Brain pericyte (primary cell): ENCODE data around the gene ESF1.
"Not testable (repeated sequence)": the region's sequence is repeated elsewhere in the genome, so short reads cannot be mapped to it uniquely, and the experiment has no call there.

Experiments used
- DNase-seq: peaks from one replicate; pipeline ENCODE4 v3.0.0-alpha.2; 2012; ENCODE audit warnings: low read depth, low spot score

Gene ESF1

DNA sequence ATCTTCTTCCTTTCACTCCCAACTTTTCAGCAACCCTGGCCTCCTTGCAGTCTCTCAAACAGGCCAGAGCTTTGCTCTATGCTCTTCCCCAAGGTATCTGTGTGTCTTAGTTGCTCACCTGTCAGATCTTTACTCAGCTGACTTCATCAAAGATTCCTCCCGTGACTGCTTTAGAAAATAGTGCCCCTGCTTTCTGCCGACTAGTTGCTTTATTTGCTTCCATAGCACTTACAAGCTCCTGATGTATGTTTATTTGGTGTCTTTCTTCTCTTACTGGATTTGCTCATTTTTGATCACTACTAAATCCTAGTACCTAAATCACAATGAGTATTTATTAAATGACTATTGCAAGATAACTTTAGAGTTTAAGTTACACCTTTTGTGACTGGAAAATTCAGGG is 6.0 kb upstream of the ESF1 start:
- no peak for DNase-seq

DNA sequence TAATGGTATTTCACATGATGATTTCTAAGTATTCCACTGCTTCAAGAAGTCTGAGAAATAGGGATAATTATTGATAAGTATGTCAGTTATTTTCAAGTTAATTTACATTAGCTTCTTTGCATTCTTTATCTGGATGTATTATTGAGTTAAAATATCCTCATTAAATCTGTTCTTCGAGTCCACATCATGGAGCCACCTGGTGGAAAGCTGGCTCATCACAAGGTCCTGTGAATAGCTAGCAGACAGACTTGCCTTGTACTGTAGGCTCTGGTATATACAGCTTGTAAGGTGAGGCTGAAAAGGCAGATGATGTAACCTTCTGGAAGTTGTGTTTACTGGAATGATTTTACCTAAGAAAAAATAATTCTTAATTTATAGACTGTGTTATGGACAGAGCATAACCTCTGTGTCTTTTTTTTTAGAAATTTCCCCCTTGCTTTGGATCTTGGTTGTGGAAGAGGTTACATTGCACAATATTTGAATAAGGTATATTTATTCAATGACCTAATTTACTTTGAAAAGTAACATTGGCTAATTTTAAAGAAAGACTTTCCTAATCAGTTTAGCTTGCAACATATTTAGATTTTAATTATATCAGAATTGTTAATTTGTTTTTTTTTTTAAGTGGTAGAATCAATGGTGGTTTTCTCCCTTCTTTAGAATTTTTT is 3.6 kb upstream of the ESF1 start:
- DNase-seq = peak; percentile 12

DNA sequence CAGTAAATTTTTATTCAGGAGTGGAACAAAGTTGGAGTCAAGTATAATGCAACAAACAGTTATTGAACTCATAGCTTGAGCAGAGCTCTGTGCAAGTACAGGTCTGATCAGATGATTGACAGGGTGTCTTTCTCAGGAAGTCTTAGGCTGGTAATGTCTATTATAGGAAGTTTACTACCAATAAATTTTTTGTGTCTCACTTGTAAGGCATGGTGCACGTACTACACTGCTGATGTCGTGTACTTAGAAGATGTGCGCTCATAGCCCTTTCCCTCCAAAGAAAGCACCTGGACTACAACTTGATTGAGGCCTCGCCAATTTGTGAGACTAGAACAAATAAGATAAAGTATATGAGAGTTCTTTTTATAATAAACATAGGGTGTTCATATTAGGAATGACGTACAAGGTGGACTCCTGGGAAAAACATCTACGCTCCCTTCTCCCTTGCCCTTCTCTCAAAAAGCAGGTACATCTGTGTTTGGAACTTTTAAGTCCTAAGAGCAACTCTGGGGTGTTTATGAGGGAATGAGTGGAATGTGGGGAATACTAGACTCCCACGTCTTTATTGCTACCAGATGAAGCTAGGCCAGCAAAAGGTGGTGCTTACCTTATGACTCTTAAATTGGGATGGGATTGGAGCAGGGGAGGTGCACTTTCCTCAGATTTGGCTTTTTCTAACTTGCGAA is 1.6 kb upstream of the ESF1 start:
- no peak for DNase-seq

DNA sequence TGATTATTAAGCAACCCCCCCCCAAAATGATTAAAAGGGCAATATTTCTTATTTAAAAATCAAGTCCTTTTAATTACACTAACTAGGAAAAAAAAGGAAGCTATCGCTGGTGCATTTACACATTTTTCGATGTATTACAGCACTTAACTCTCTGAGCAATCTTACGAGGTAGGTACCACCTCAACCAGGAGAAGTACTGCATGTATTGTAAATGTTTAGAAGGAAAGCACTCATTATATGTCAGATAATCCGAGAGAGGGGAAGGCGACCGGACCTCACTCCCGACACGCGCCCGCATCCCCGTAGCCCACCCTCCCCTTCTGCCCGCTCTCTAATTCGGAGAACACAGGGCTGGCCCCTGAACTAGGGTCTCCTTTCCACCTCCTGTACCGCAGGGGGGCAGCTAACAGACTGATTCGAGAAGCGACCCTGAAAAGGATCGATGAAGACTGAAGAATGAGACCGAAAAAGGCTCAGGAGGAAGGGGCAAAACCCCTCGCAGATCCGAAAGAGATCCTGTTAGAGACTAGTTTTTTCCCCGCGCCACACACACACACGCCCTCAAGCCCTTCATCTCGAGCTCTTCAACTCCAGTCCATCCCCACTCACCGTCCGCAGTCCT is 337 bp downstream of the ESF1 start:
- no peak for DNase-seq

DNA sequence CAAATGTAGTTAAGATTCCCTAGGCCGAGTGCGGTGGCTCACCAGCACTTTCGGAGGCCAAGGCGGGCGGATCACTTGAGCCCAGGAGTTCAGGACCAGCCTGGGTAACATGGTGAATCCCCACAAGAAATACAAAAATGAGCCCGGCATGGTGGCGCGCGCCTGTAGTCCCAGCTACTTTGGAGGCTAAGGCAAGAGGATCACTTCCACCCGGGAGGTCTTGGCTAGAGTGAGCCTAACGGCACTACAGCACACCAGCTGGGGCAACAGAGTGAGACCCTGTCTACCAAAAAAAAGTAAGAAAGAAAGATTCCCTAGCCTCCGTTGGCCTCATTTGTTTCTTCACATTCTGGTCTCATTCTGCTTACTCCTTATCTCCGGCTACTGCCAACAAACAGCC is 1.2 kb downstream of the ESF1 start:
- no peak for DNase-seq

DNA sequence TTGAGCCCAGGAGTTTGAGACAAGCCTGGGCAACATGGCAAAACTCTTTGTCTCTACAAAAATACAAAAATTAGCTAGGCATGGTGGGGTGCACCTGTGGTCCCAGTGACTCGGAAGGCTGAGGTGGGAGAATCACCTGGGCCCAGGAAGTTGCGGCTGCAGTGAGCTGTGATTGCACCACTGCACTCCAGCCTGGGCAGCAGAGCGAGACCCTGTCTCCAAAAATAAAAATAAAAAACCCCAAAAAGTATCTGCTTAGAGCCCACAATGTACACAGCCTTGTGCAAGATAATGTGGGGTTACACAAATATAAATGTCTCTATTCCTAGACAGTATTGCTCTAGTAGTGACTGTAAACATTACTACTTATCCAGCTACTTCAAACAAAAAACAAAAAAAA is 5.9 kb downstream of the ESF1 start:
- no peak for DNase-seq

DNA sequence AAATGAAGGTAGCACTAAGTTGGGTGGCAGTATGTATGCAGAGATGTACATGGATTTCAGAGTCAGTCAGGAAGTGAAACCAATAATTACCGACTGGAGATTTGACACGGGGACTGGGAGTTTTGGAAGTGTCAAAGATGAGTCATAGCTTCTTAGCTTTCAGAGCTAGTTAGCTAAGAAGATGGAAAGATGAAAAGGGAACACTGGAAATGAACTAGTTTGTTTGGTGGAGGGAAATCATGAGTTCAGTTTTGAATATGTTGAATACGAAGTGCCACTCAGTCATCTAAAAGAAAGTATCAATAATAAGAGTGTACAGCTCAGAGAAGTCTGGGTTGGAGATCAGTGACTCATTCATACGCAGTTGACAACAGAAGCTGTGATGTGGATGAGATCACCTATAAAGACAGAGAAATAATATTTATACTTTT is 7.5 kb downstream of the ESF1 start:
- DNase-seq = no peak

DNA sequence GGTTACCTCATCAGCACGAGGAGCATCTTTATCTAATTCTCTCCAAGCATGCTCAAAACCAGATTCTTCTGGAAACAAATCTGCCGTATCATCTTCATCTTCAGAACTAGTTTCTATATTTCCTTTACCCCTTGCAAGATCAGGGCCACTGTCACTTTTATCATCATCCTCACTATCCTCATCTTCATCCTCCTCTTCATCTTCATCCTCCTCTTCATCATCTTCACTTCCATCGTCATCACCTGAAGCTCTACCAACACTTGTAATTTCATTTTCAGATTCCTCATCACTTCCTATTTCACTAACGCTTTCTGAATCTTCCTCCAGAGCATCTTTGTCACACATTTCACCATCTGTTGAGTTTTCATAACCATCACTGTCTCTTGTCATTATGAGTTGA is 8.9 kb downstream of the ESF1 start:
- no peak for DNase-seq

DNA sequence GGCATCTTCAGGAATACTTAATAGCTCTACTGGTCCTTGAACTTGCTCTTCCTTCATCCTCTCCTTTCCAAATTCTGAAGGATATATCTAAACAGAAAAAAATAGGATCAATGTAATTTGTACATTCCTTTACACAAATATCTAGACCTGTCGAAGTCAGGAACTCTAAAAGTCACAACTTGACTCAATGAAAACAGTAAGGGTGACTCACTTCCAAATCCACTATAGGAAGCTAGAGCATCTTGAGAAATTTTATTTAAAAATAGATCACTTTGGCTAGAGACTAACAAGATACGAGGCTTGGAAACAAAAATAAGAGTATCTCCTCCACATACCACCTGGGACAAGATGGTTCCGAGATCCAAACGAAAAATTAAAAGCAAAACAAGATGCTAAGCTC is 12.2 kb downstream of the ESF1 start:
- DNase-seq = no peak

DNA sequence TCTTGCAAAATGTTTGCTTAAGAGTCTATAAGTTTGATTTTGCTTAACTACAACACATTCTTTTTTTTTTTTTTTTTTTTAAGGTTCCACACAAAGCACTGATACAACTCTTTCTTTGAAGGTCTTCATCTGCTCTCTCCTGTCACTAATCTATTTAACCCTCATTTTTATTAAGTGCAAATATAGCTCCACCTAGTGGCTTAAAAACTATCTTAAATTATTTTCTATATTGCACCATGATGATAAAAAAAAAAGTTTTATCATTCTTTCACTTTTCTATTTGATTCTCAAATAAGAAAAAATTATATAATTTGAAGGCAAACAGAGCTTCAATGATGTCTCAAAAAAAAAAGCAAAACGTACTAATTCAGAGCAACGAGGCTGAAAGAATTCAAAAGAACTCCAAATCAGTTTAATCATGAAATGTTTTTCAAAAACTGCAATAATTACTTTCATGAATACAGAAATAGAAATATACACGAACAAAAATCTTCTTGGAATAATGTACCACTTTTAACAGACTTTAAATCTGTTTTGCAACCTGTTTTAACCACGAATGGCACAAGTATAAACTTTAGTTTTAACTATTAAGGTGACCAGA is 12.8 kb downstream of the ESF1 start:
- DNase-seq = no peak

DNA sequence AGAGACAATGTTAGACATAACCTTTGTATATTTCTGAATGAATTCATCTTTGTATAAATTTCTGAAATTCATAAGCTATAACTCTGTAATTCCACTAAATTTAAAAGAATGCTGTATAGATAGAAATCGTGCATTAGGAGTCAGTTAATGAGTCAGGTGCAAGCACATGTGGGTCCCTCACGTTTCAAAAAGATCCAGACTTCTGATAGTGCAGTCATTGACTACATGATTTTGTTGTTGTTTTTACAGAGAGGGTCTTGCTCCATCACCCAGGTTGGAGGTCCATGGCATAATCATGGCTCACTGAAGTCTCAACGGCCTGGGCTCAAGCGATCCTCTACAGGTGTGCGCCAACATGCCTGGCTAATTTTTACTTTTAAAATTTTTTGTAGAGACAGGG is 14.6 kb downstream of the ESF1 start:
- no peak for DNase-seq

DNA sequence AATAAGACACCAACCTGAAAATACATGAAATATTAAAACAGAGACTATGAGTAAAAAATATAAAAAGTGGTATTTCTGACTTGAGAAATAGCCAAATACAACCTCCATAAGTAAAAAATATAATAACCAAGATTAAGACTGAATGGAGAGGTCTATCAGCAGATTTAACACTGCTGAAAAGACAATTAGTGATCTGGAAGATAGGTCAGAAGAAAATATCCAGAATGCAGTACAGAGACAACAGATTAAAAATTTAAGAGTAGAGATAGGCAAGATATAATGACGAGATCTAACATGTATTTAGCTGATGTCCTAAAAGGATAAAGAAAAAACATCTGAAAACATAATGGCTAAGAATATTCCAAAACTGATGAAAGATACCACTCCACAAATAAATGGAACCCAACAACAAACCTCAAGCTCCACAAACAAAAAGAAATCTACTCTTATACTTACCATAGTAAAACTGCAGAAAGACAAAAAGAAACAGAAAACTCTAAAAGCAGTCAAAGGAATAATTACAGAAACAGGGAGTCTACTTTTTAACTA is 18.8 kb downstream of the ESF1 start:
- no peak for DNase-seq

DNA sequence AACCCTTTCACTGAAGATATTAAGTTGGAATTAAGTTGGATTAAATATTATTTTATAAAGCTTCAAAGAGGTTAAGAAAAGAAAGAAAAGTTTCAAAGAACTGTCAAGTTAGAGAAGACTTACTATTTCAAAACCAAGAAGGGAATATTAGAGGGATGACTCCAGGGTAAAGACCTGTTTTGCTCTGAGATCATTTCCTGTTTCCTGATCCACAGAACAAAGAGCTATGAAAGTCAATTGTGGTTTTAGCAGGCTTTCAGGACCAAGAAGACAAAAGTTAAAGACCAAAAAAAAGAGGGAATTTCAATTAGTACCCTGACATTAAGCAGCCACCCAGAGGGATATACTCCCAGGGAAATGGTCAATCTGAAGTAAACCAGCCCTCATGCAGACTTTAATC is 19.4 kb downstream of the ESF1 start:
- no peak for DNase-seq

DNA sequence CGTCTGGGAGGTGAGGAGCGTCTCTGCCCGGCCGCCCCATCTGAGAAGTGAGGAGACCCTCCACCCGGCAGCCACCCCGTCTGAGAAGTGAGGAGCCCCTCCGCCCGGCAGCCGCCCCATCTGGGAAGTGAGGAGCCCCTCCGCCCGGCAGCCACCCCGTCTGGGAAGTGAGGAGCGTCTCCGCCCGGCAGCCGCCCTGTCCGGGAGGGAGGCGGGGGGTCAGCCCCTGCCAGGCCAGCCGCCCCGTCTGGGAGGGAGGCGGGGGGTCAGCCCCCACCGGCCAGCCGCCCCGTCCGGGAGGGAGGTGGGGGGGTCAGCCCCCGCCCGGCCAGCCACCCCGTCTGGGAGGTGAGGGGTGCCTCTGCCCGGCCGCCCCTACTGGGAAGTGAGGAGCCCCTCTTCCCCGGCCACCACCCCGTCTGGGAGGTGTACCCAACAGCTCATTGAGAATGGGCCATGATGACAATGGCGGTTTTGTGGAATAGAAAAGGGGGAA is 24.2 kb downstream of the ESF1 start:
- DNase-seq = not testable (repeated sequence)

DNA sequence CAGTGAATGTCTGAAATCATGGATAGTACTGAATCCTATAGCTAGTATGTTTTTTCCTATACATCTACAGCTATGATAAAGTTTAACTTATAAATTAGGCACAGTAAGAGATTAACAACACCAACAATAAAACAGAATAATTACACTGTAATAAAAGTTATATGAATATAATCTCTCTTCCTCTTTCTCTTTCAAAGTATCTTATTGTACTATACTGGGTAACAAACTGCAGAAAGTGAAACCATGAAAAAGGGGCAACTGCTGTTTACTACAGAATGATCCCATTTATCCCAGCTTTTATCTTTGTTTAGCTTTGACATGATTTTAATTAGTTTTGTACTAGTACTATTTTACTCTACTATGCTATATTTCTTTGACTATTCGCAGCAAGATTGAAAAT is 25.8 kb downstream of the ESF1 start:
- no peak for DNase-seq

DNA sequence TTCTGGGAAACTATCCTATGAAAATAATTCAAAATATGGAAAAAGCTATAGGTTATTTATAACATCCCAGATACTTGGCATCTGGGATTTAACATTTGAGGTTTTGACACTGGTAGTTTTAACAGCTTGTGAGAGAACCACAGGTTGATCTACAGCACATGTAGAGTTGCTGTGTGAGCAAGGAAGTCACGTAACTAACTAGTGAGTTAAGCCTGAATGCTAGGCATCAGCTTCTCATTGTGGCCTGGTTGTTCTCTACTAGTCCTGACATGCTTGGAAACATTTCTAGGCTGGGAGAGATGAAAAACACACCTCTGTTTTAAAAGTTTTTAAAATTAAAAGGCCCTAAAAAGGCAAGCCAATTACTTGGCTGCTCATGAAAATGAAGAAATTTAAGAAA is 28.2 kb downstream of the ESF1 start:
- no peak for DNase-seq

DNA sequence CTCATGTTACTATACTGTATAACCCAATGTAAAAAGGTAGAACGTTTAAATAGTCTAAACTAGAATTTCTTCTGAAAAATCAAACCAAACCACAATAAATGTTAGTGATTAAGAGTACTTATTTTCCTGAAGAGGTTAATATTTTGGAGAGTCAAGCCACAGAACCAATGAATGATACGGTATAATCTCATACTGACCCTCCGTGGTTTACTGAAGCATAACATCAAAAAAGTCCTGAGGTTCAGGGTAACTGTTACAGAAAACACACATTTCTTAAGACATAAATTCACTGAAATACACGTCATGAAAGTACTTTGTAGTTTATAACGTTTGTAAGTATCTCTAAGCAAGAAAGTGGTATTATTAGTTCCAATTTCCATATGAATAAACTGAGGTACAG is 28.9 kb downstream of the ESF1 start:
- no peak for DNase-seq

DNA sequence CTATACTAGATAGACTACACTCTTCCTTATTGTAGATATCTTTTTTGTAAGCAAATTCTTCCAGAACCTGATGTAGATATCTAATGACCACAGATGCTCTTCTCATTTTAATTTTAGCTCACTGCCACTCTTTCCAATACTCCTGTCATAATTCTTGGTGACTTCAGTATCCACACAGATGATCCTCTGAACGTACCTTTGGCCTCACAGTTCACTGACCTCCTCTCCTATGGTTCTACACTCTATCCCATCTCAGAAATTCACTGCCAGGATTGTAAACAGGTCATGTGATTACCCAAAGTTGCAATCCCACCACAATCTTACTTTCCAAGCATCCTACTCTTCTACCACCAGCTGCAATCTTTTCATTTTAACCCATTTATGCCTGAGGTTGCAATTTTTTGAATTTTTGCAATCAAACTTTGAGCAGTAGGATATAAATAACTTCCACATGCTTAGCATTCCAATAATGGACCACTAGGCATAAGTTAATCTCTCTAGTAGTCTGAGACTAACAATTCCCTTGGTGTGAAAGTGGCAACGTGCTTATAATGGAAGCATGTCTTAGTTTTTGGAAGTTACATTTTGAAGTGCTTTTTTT is 31.2 kb downstream of the ESF1 start:
- DNase-seq = no peak

DNA sequence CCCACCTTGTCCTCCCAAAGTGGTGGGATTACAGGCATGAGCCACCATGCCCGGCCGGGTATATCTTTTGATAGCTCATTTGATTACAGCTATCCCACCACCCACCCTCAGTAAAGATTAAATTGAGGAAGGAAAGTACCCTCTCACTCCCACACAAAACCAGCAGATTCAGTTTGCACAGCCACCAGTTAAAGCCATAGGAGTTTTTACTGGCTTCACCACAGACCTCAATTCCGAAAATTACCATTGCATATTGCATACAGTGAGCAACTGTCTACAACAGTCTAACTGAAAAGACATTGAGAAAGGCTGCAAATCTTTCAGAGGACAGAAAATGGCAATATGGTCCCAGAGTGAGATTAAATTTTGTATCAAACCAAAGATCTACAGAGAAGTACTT is 34.9 kb downstream of the ESF1 start:
- DNase-seq = no peak

DNA sequence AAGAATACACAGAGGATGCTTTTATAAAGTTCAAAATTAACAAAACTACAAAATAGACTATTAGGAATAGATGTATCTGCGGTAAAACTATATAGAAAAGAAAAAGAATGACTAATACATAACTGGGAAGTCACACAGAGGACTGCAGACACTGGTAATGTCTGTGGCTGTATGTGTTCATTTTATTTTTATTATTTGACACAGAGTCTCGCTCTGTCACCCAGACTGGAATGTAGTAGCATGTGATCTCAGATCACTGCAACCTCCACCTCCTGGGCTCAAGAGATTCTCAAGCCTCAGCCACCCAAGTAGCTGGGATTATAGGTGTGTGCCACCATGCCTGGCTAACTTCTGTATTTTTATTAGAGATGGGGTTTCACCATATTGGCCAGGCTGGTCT is 38.9 kb downstream of the ESF1 start:
- no peak for DNase-seq

DNA sequence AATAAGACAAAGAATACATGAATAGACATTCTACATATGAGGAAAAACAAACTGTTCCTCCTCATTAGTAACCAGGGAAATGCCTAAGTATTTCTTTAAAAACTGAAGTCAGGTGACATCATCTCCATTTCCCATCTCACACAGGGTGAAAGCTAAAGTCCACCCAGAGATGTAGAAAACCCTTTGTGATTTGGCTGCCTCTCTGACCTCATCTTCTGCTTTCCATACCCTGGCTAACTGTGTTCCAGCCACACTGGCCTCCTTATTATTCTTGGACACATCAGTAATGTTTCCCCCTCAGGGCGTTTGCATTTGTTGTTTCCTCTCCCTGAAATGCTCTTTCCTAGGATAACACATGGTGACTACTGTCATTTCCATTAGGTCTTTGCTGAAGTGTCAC is 40.4 kb downstream of the ESF1 start:
- no peak for DNase-seq

DNA sequence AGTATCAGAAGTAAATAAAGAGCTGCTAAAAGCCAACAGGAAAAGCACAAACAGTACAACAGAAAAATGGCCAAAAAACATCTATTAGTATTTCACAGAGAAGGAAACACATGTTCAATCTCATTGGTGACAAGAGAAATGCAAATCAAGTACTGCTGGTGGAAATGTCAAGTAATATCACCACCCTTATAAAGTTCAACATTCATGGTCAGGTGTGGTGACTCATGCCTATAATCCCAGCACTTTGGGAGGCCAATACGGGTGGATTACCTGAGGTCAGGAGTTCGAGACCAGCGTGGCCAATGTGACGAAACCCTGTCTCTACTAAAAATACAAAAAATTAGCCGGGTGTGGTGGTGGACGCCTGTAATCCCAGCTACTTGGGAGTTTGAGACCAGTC is 42.8 kb downstream of the ESF1 start:
- DNase-seq = no peak
